ENCODE measurements around the gene IL33. TPM values are rescaled to one million over a fixed set of nuclear protein-coding genes. Genes with fewer than 3 reads are reported as not detected.

Gene IL33
- total and polyA plus RNA-seq, 2 of the 4 experiments (the other 2 are of a cell fraction): not detected

- Histone ChIP-seq H3K9ac (ENCODE audit: low read depth, low read length) (no peak overlapping the region), H4K91ac (ENCODE audit: insufficient read depth, low read depth, low read length) (no peak overlapping the region), H3K4me3 (ENCODE audit: insufficient read depth, low read depth, low read length) (no peak overlapping the region), H2AK9ac (replicated peaks; ENCODE audit: low read depth, low read length, poor library complexity) (no peak overlapping the region), H3K79me1 (ENCODE audit: low read depth in 1 of 2, low read length in 2 of 2) (no peaks in the 10 kb centered on the region), H2AK5ac (ENCODE audit: low read depth, low read length) (no peak overlapping the region), H4K8ac (ENCODE audit: low read depth in 2 of 2, low read length in 2 of 2) (no peak overlapping the region), H3K9me1 (ENCODE audit: insufficient read depth, low read length) (no peaks in the 10 kb centered on the region), H3K4me2 (ENCODE audit: low read depth, low read length) (no peak overlapping the region), H3K56ac (ENCODE audit: extremely low read depth, insufficient read depth, low read length) (no peak overlapping the region), H3K23ac (ENCODE audit: low read depth, low read length) (no peak overlapping the region), H2BK20ac (ENCODE audit: low read depth, low read length) (no peak overlapping the region), H4K5ac (ENCODE audit: low read depth, low read length) (no peak overlapping the region), H2BK15ac (ENCODE audit: low read depth, low read length) (no peak overlapping the region), H3K9me3 (ENCODE audit: control insufficient read depth, insufficient read depth, low read length) (peaks cover 5% of the 10 kb centered on the region), H2BK5ac (ENCODE audit: low read depth, low read length, poor library complexity, severe bottlenecking) (no peak overlapping the region), H3K18ac (ENCODE audit: low read depth, low read length) (no peak overlapping the region), H3K27ac (ENCODE audit: insufficient read depth, low read length) (no peak overlapping the region), H2BK120ac (ENCODE audit: low read depth, low read length) (no peak overlapping the region), H3K4ac (ENCODE audit: low read depth, low read length) (no peak overlapping the region), H3K14ac (replicated peaks; ENCODE audit: low read depth, low read length) (no peak overlapping the region), H3K36me3 (ENCODE audit: control insufficient read depth, insufficient read depth, low read length) (no peaks in the 10 kb centered on the region), H3K27me3 (ENCODE audit: control insufficient read depth, insufficient read depth, low read length) (no peaks in the 10 kb centered on the region; the same call in 1 of the 2 replicates), H3K4me1 (ENCODE audit: control insufficient read depth, insufficient read depth, low read length) (peaks cover 2% of the 10 kb centered on the region), H4K20me1 (ENCODE audit: insufficient read depth, low read length) (no peaks in the 10 kb centered on the region), H2AFZ (replicated peaks; ENCODE audit: low read length, poor library complexity) (no peak overlapping the region)
- intact Hi-C loops (cut with micrococcal nuclease): no loop called here
- no peak for TF ChIP-seq USF2 (IDR thresholded peaks at IDR 0.05; ENCODE audit: low read depth, low read length)
- TF ChIP-seq MAFK (IDR thresholded peaks at IDR 0.05; ENCODE audit: low read depth, low read length): peak; percentile 65
- peak; percentile 72 for TF ChIP-seq NFE2L2 (IDR thresholded peaks at IDR 0.05; ENCODE audit: low read depth, low read length)
- ChIA-PET CTCF (interaction anchor here (0.7 kb wide), 1 partner anchor 36 kb away, joined by 5 read pairs; no protein-coding TSS in a partner anchor), POLR2A (ENCODE audit: unreplicated experiment) (no interaction called here)
- 43% methylated on average over 1 of the region's 3 CpGs; no CpG with 5 or more reads in 1 of the 2 experiments for WGBS, 2 experiments (ENCODE audit: extremely low coverage in 2 of 2, insufficient read length in 1 of 2)
- in situ Hi-C loops (cut with MboI; ENCODE audit: low sequenced_read_pairs): no loop called here
- no TSS peak for BruUV-seq (replicated peaks)
- peak; percentile 4 for DNase-seq
- no peak for ATAC-seq (ENCODE audit: low read depth)
- dilution Hi-C loops (cut with HindIII; ENCODE audit: low sequenced_read_pairs, unreplicated experiment): no loop called here
These were observed 2.8 kb upstream of the IL33 start for GRCh38 chr9:6212722-6213375.

Measured in IMR-90 (cell line).